EL (cell line): ENCODE results near the gene CADM2.
"Not testable (repeated sequence)": the region's sequence is repeated elsewhere in the genome, so short reads cannot be mapped to it uniquely, and the experiment has no call there.

Experiments
- DNase-seq: peaks from one replicate; pipeline ENCODE4 v3.0.0-alpha.2; 2016

The CADM2 gene

GRCh38 chr3:84958495-84959469, at the start of gene CADM2:
TSS of gene CADM2 (plus strand) at chr3:84958989.
- DNase-seq, result peak; percentile 4

- DNase-seq, result not testable (repeated sequence)
Measured at GRCh38 chr3:84918592-84918991, 40.2 kb upstream of the CADM2 start.

- DNase-seq, result no peak
Measured at GRCh38 chr3:84922682-84923081, 36.1 kb upstream of the CADM2 start.

GRCh38 chr3:84925571-84925970, 33.2 kb upstream of the CADM2 start:
- no peak for DNase-seq

- DNase-seq, result no peak
Measured at GRCh38 chr3:84943379-84943778, 15.4 kb upstream of the CADM2 start.

- no peak for DNase-seq
Measured at GRCh38 chr3:84946240-84946639, 12.5 kb upstream of the CADM2 start.

GRCh38 chr3:84959470-84960271, 882 bp downstream of the CADM2 start:
- DNase-seq, result no peak

- DNase-seq, result no peak
Measured at GRCh38 chr3:84960581-84960980, 1.8 kb downstream of the CADM2 start.

GRCh38 chr3:84961011-84961410, 2.2 kb downstream of the CADM2 start:
- no peak for DNase-seq

- no peak for DNase-seq
Measured at GRCh38 chr3:84961521-84962255, 2.9 kb downstream of the CADM2 start.

- no peak for DNase-seq
Measured at GRCh38 chr3:84962415-84962814, 3.6 kb downstream of the CADM2 start.

- DNase-seq, result no peak
Measured at GRCh38 chr3:84963137-84963536, 4.3 kb downstream of the CADM2 start.

GRCh38 chr3:84965141-84965540, 6.4 kb downstream of the CADM2 start:
- no peak for DNase-seq

- no peak for DNase-seq
Measured at GRCh38 chr3:84967767-84968581, 9.2 kb downstream of the CADM2 start.

GRCh38 chr3:84968701-84969235, 10.0 kb downstream of the CADM2 start:
- DNase-seq, result no peak

GRCh38 chr3:84974347-84974746, 15.6 kb downstream of the CADM2 start:
- DNase-seq, result no peak

GRCh38 chr3:84977021-84977420, 18.2 kb downstream of the CADM2 start:
- DNase-seq, result no peak

- DNase-seq, result no peak
Measured at GRCh38 chr3:84978843-84979242, 20.1 kb downstream of the CADM2 start.

- DNase-seq, result no peak
Measured at GRCh38 chr3:84980011-84980410, 21.2 kb downstream of the CADM2 start.

- no peak for DNase-seq
Measured at GRCh38 chr3:84980456-84980855, 21.7 kb downstream of the CADM2 start.

GRCh38 chr3:84983490-84983889, 24.7 kb downstream of the CADM2 start:
- DNase-seq, result no peak

- no peak for DNase-seq
Measured at GRCh38 chr3:84984429-84984828, 25.6 kb downstream of the CADM2 start.
